Activated B cell treated with CpG ODN at 0.5 μM for 24 hours (primary cell): ENCODE results near the gene SLC52A1. TPM values are rescaled to one million over a fixed set of nuclear protein-coding genes. Genes with fewer than 3 reads are reported as not detected.
A peak's percentile ranks its signal among the peaks of the same experiment; 100 is the strongest.

Experiments used
- ATAC-seq: fragments of 200-7000 bp; cut with Tn5 transposase; one replicate; pipeline ENCODE4 v1.10.0; 2021; ENCODE audit warnings: low read depth, mild to moderate bottlenecking, moderate library complexity
- CTCF ChIA-PET: fragments of 350-600 bp; sonication (Branson Sonifier 250); formaldehyde crosslinking; loops from one replicate; lab custom pipeline; 2021; ENCODE audit warnings: antibody characterized with exemption; lab: Charles Lee
- POLR2A ChIA-PET: fragments of 350-600 bp; sonication (Branson Sonifier 250); formaldehyde crosslinking; loops from one replicate; lab custom pipeline; 2021; ENCODE audit warnings: antibody characterized with exemption; lab: Charles Lee
- DNase-seq: peaks from one replicate; pipeline ENCODE4 v3.0.0; 2022
- H3K27ac Mint-ChIP-seq: one replicate; pipeline ENCODE4 v1.8.0; 2020; ENCODE audit warnings: mixed read lengths
- H3K27me3 Mint-ChIP-seq: one replicate; pipeline ENCODE4 v1.8.0; 2021; ENCODE audit warnings: mixed read lengths
- H3K36me3 Mint-ChIP-seq: one replicate; pipeline ENCODE4 v1.8.0; 2021; ENCODE audit warnings: low read depth, mixed read lengths
- H3K4me1 Mint-ChIP-seq: one replicate; pipeline ENCODE4 v1.8.0; 2021; ENCODE audit warnings: mixed read lengths
- H3K4me3 Mint-ChIP-seq: one replicate; pipeline ENCODE4 v1.8.0; 2020; ENCODE audit warnings: mild to moderate bottlenecking, mixed read lengths
- H3K9me3 Mint-ChIP-seq: one replicate; pipeline ENCODE4 v1.8.0; 2020; ENCODE audit warnings: mixed read lengths
- intact Hi-C: fragments of 100-400 bp; cut with micrococcal nuclease; formaldehyde crosslinking; loops from one replicate; pipeline ENCODE4 v1.15.1; 2024
- total RNA-seq: library from RNA; stranded (reverse); gene quantifications from 2 replicates; pipeline ENCODE4 v1.2.3, GENCODE V29; 2022
- TF ChIP-seq, protein P1 (sequence below): fragments of 200-600 bp; IDR thresholded peaks from one replicate; pipeline ENCODE4 v1.8.0; 2022; ENCODE audit warnings: antibody characterized with exemption, mild to moderate bottlenecking

Gene SLC52A1
- total RNA-seq, 1 donor from 2014 or later = 0.09 TPM

DNA sequence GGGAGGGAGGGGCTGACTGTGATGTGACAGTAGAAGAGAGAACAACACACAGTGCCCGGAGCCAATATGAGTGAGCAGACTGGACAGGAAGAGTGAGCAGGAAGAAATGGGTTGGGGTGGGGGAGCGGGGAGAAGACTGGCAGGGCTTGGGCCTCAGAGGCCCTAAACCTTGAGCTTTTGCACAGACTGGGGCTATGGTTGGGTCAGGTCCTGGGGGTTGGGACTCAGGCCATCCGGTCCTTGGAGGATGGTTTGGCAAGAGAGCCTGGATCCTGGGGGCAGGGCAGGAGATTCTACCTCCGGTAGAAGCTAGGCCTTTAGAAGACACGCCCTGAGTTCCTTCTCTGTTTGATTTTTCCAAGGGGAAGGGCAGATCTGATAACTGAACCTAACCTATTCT is 48.8 kb downstream of the SLC52A1 start:
- Mint-ChIP-seq H3K36me3 (peaks cover 22% of the 10 kb centered on the region), H3K4me3 (peak overlapping the region; percentile 92), H3K9me3 (no peaks in the 10 kb centered on the region), H3K27ac (peak overlapping the region; percentile 93), H3K27me3 (no peaks in the 10 kb centered on the region), H3K4me1 (peaks cover 39% of the 10 kb centered on the region)
- POLR2A ChIA-PET = interaction anchor here (0.5 to 4.7 kb wide), 8 partner anchors 7 to 77 kb away, joined by 3 to 61 read pairs (median 6); partner anchors contain the start of genes INCA1, KIF1C, PFN1 and RNF167
- TF ChIP-seq, protein P1, sequence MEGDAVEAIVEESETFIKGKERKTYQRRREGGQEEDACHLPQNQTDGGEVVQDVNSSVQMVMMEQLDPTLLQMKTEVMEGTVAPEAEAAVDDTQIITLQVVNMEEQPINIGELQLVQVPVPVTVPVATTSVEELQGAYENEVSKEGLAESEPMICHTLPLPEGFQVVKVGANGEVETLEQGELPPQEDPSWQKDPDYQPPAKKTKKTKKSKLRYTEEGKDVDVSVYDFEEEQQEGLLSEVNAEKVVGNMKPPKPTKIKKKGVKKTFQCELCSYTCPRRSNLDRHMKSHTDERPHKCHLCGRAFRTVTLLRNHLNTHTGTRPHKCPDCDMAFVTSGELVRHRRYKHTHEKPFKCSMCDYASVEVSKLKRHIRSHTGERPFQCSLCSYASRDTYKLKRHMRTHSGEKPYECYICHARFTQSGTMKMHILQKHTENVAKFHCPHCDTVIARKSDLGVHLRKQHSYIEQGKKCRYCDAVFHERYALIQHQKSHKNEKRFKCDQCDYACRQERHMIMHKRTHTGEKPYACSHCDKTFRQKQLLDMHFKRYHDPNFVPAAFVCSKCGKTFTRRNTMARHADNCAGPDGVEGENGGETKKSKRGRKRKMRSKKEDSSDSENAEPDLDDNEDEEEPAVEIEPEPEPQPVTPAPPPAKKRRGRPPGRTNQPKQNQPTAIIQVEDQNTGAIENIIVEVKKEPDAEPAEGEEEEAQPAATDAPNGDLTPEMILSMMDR = no peak
- intact Hi-C loops = loop anchor here (2.0 to 5.0 kb wide), 3 partner anchors 44 to 206 kb away; partner anchors contain the start of genes RNF167, SLC25A11 and ZNF594
- ATAC-seq (no peak), DNase-seq (no peak)
- CTCF ChIA-PET = interaction anchor here (0.9 to 2.7 kb wide), 7 partner anchors 11 to 84 kb away, joined by 3 to 22 read pairs (median 6); partner anchors contain the start of genes CHRNE, PFN1, RNF167 and SLC25A11

Other genes starting within 250 kb of the SLC52A1 start
- gene VMO1, start 249.1 kb downstream of the SLC52A1 start, total RNA-seq = not detected in 2 replicates
- not detected in 2 replicates for gene GLTPD2, start 246.5 kb downstream of the SLC52A1 start, total RNA-seq
- 110 and 123 TPM in 2 replicates for gene PSMB6, start 239.3 kb downstream of the SLC52A1 start, total RNA-seq
- gene PLD2, start 228.3 kb downstream of the SLC52A1 start, total RNA-seq = 49.9 and 54.3 TPM in 2 replicates
- gene MINK1, start 202.1 kb downstream of the SLC52A1 start, total RNA-seq = 61.3 and 65.3 TPM in 2 replicates
- gene C17orf107, start 135.9 kb downstream of the SLC52A1 start, total RNA-seq = 1.6 and 1.8 TPM in 2 replicates
- gene CHRNE, start 132.3 kb downstream of the SLC52A1 start, total RNA-seq = 0.38 and 0.66 TPM in 2 replicates
- not detected in 2 replicates for gene GP1BA, start 103.1 kb downstream of the SLC52A1 start, total RNA-seq
- gene SLC25A11, start 95.4 kb downstream of the SLC52A1 start, total RNA-seq = 35.3 and 35.8 TPM in 2 replicates
- gene RNF167, start 95.2 kb downstream of the SLC52A1 start, total RNA-seq = 93.3 and 108 TPM in 2 replicates
- 1,071 and 1,072 TPM in 2 replicates for gene PFN1, start 86.9 kb downstream of the SLC52A1 start, total RNA-seq
- 26.3 and 29.5 TPM in 2 replicates for gene ENO3, start 84.3 kb downstream of the SLC52A1 start, total RNA-seq
- gene SPAG7, start 67.6 kb downstream of the SLC52A1 start, total RNA-seq = 63.8 and 64.2 TPM in 2 replicates
- 45.9 and 57.9 TPM in 2 replicates for gene CAMTA2, start 47.8 kb downstream of the SLC52A1 start, total RNA-seq
- 0.17 and 0.44 TPM in 2 replicates for gene INCA1, start 37.9 kb downstream of the SLC52A1 start, total RNA-seq
- gene KIF1C, start 37.5 kb downstream of the SLC52A1 start, total RNA-seq = 62.6 and 63.8 TPM in 2 replicates
- gene ZFP3, start 43.0 kb upstream of the SLC52A1 start, total RNA-seq = 10.1 and 11.5 TPM in 2 replicates
- 12.6 and 14.8 TPM in 2 replicates for gene ZNF232, start 76.5 kb upstream of the SLC52A1 start, total RNA-seq
- gene USP6, start 80.6 kb upstream of the SLC52A1 start, total RNA-seq = 0.33 and 0.37 TPM in 2 replicates
- gene ZNF594, start 156.4 kb upstream of the SLC52A1 start, total RNA-seq = 20.4 and 26.8 TPM in 2 replicates
- gene SCIMP, start 199.4 kb upstream of the SLC52A1 start, total RNA-seq = 23.4 and 24.5 TPM in 2 replicates
- gene RABEP1, start 246.9 kb upstream of the SLC52A1 start, total RNA-seq = 63.5 and 67.5 TPM in 2 replicates